Gastroesophageal sphincter (tissue), 4 donors: ENCODE measurements around the gene BTBD16. TPM values are rescaled to one million over a fixed set of nuclear protein-coding genes. Genes with fewer than 3 reads are reported as not detected.
A peak's percentile ranks its signal among the peaks of the same experiment; 100 is the strongest.

Source experiments
- ATAC-seq: fragments of 150-250 bp; one replicate; pipeline ENCODE4 v1.9.1; 2016; ENCODE audit warnings: mild to moderate bottlenecking, moderate library complexity
- H3K27ac ChIP-seq, 4 donors: fragments of 200-600 bp; sonication (generic) in 3 of 4; 1 replicate in 3 of 4; 2 replicates in 1 of 4; pipeline ENCODE4 v1.5.1; 2016 to 2019
- H3K27me3 ChIP-seq: fragments of 200-600 bp; sonication (generic); one replicate; pipeline ENCODE4 v1.5.1; 2019
- H3K36me3 ChIP-seq, 2 donors: fragments of 200-600 bp; sonication (generic); one replicate each; pipeline ENCODE4 v1.5.1; 2019; ENCODE audit warnings: control low read depth in 1 of 2
- H3K4me1 ChIP-seq, 3 donors: fragments of 200-600 bp; sonication (generic); 1 replicate in 2 of 3; 2 replicates in 1 of 3; pipeline ENCODE4 v1.5.1; 2016 to 2019; ENCODE audit warnings: control low read depth in 2 of 3
- H3K4me3 ChIP-seq, 2 donors: fragments of 200-600 bp; sonication (generic); one replicate each; pipeline ENCODE4 v1.5.1; 2019; ENCODE audit warnings: mild to moderate bottlenecking in 1 of 2, moderate library complexity in 1 of 2
- H3K9me3 ChIP-seq, 3 donors: fragments of 200-600 bp; sonication (generic); one replicate each; pipeline ENCODE4 v1.5.1; 2017 to 2019; ENCODE audit warnings: control low read depth in 2 of 3
- EP300 ChIP-seq: sonication (generic); formaldehyde crosslinking; IDR thresholded peaks from one replicate; pipeline ENCODE4 v1.6.1; 2017; ENCODE audit warnings: antibody characterized with exemption, mild to moderate bottlenecking
- POLR2A ChIP-seq, 2 donors: fragments of 450-650 bp; IDR thresholded peaks; one replicate each; pipeline ENCODE4 v1.6.1; 2017; ENCODE audit warnings: antibody characterized with exemption in 2 of 2, mild to moderate bottlenecking in 2 of 2, moderate library complexity in 1 of 2
- POLR2AphosphoS5 ChIP-seq: sonication (generic); formaldehyde crosslinking; IDR thresholded peaks from one replicate; pipeline ENCODE4 v1.6.1; 2017; ENCODE audit warnings: antibody characterized with exemption
- WGBS, 2 donors: methylation state at CpG; one replicate each; pipeline ENCODE4 v1.1.5; 2018; ENCODE audit warnings: low coverage in 1 of 2; 5-methylcytosine and 5-hydroxymethylcytosine counted together
- total RNA-seq, 4 donors: library from RNA; depleted of rRNA; stranded (reverse); fragments of >200 nt; gene quantifications; one replicate each; pipeline ENCODE4 v1.1.0, GENCODE V29; 2016
- TF ChIP-seq, protein P1 (sequence below), 4 experiments: fragments of 200-600 bp in 2 of 4; fragments of 450-650 bp in 2 of 4; sonication (generic) in 1 of 4; IDR thresholded peaks; one replicate each; pipeline ENCODE4 v1.5.1; 2017 to 2019; ENCODE audit warnings: antibody characterized with exemption in 4 of 4, mild to moderate bottlenecking in 2 of 4, moderate library complexity in 2 of 4

BTBD16 gene
- total RNA-seq, 4 donors from 2014 or later: not detected

DNA sequence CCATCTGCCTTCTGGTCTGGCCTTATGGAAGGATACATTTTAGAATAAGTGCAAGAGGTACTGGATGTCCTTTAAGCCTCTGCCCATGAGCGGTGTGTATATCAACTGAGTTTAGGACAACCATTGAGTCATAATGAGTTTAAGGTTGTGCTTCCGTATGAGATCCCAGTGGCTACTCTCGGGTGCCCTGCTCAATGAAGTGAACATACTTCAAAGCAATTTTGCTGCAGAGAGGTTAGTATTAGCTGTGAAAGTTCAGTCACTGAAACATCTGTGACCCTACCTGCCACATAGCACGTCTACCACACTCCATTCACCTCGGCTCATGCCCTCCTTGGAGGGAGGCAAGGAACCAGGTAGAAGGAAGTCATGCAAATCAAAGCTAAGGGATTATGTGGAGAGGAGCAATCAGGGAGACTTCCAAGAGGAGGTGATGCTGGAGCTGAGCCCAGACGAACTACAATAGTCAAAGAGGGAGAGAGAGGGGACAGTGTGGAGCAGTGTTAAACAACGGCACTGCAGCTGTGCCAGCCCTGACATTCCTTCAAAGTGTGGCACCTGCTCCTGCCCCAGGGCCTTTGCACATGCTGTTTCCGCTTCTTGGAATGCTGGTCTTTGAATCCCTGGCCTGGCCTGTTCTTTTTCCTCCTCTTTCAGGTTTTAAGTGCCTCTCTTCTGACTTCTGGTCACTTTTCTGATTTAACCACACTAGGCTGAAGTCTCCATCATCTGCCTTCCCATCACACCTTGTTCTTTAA is 25.4 kb downstream of the BTBD16 start:
- Histone ChIP-seq H3K27ac (no peak overlapping the region), H3K4me3 (no peak overlapping the region), H3K27me3 (no peaks in the 10 kb centered on the region), H3K4me1 (peaks cover 4 to 27% (median 12%) of the 10 kb centered on the region in 3 donors), H3K9me3 (no peaks in the 10 kb centered on the region), H3K36me3 (no peaks in the 10 kb centered on the region)
- WGBS, 2 donors: 88 to 96% methylated on average over 3 to 4 of the region's 8 CpGs
- TF ChIP-seq EP300: no peak
- TF ChIP-seq, protein P1, sequence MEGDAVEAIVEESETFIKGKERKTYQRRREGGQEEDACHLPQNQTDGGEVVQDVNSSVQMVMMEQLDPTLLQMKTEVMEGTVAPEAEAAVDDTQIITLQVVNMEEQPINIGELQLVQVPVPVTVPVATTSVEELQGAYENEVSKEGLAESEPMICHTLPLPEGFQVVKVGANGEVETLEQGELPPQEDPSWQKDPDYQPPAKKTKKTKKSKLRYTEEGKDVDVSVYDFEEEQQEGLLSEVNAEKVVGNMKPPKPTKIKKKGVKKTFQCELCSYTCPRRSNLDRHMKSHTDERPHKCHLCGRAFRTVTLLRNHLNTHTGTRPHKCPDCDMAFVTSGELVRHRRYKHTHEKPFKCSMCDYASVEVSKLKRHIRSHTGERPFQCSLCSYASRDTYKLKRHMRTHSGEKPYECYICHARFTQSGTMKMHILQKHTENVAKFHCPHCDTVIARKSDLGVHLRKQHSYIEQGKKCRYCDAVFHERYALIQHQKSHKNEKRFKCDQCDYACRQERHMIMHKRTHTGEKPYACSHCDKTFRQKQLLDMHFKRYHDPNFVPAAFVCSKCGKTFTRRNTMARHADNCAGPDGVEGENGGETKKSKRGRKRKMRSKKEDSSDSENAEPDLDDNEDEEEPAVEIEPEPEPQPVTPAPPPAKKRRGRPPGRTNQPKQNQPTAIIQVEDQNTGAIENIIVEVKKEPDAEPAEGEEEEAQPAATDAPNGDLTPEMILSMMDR (IDR thresholded peaks at IDR 0.05): no peak
- no peak for TF ChIP-seq POLR2AphosphoS5
- no peak for TF ChIP-seq POLR2A (IDR thresholded peaks at IDR 0.05)
- no peak for ATAC-seq

DNA sequence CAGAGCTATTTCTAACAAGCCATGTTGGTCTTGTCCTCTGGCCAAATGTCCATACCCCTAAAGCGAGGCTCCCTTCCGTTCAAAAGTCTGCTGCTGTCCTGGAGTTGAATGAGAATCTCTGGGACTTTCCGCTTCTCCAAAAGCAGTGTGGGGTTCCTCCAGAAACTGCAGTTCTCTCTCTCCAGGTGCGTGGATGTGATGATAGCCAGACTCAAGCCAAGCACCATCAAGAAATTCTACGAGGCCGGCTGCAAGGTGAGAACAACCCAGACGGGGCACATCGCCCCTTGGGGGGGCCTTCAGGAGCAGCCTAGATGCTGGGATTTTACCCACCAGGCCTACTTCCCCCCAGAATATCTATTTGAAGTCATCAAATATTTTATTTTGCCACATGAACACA is 26.5 kb downstream of the BTBD16 start:
- H3K27me3 ChIP-seq: no peaks in the 10 kb centered on the region
- WGBS, 2 donors: 85 to 86% methylated on average over 4 to 5 of the region's 8 CpGs
- peaks cover 4 to 35% (median 16%) of the 10 kb centered on the region in 3 donors for H3K4me1 ChIP-seq
- no peak overlapping the region for H3K4me3 ChIP-seq
- no peak overlapping the region for H3K27ac ChIP-seq
- no peak for ATAC-seq
- no peaks in the 10 kb centered on the region for H3K9me3 ChIP-seq
- TF ChIP-seq, protein P1 (IDR thresholded peaks at IDR 0.05): no peak
- TF ChIP-seq POLR2A (IDR thresholded peaks at IDR 0.05) (no peak), EP300 (no peak), POLR2AphosphoS5 (no peak)
- no peaks in the 10 kb centered on the region for H3K36me3 ChIP-seq

DNA sequence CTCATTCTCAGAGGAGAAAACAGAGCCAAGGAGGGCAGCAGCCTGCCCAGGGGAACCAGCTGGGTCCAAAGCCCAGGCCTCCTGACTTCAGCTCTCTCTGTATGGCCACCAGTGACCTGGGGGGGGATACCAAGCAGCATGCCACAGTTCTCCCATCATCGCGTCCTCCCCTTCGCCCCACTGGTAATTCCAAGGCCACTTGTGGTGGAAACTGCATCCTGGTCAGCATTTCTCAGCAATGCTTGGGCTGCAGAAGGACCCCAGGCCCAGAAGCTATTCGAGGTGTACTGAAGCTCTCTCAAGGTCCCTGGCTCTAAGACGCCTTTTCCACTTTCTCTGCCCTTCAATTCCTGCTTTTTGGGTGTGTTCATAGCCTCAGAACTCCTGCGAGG is 27.1 kb downstream of the BTBD16 start:
- no peak for TF ChIP-seq EP300
- TF ChIP-seq, protein P1 (IDR thresholded peaks at IDR 0.05): no peak
- no peak for TF ChIP-seq POLR2AphosphoS5
- no peak for TF ChIP-seq POLR2A (IDR thresholded peaks at IDR 0.05)
- Histone ChIP-seq H3K4me1 (peaks cover 4 to 35% (median 16%) of the 10 kb centered on the region in 3 donors), H3K27me3 (no peaks in the 10 kb centered on the region), H3K36me3 (no peaks in the 10 kb centered on the region), H3K27ac (no peak overlapping the region), H3K4me3 (no peak overlapping the region), H3K9me3 (no peaks in the 10 kb centered on the region)
- ATAC-seq: no peak
- WGBS, 2 donors: 74% methylated on average over 3 of the region's 6 CpGs; no CpG with 5 or more reads in 1 of the 2 donors

DNA sequence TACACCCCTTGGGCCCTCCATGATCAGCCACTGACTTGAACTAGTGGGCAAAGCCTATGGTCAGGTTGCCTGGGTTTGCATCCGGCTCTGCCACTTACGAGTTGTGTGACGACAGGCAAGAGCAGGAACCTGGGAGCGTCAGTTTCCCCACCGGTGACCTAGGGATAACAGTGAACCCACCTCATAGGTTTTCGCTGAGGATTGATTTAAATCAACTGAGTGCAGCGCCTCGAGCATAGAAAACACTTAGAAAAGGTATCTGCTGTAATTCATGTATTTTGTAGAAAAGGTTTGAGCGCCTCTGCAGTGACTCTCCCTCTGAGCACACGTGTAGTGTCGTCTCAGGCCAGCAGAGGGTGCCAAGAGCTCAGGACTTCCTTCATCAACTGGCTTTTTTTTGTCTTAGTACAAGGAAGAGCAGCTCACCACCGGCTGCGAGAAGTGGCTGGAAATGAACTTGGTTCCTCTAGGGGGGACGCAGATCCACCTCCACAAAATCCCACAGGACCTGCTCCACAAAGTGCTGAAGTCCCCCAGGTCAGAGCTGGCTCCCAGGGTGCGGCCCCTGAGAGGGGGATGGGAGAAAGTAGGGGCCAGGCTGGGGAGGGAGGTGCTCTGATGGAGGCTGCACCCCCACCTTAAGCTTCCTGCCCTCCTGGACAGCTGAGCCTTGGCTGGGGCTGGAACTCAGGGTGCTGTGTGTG is 27.7 kb downstream of the BTBD16 start:
- no peaks in the 10 kb centered on the region for H3K27me3 ChIP-seq
- TF ChIP-seq POLR2AphosphoS5 (peak; percentile 27), POLR2A (IDR thresholded peaks at IDR 0.05) (no peak), EP300 (no peak)
- TF ChIP-seq, protein P1 (IDR thresholded peaks at IDR 0.05): peak; percentile 86 to 96 (median 94)
- H3K4me1 ChIP-seq: peaks cover 4 to 35% (median 16%) of the 10 kb centered on the region in 3 donors
- peak overlapping the region in 2 of 4 donors; percentile 43 to 57 for H3K27ac ChIP-seq
- peak; percentile 69 for ATAC-seq
- H3K36me3 ChIP-seq: no peaks in the 10 kb centered on the region
- WGBS, 2 donors: 7 to 54% methylated on average over 4 to 6 of the region's 15 CpGs
- no peaks in the 10 kb centered on the region for H3K9me3 ChIP-seq
- peak overlapping the region in 1 of 2 donors; percentile 21 for H3K4me3 ChIP-seq
